Adipose tissue (tissue), 3 donors: ENCODE measurements around the gene TTN. TPM values are rescaled to one million over a fixed set of nuclear protein-coding genes. Genes with fewer than 3 reads are reported as not detected.

ENCODE experiments used
- H3K27ac ChIP-seq: one replicate; pipeline ENCODE4 v1.5.1; 2013; ENCODE audit warnings: low read depth, low read length
- WGBS, 3 donors: extraction: QIAGEN DNeasy Blood & Tissue Kit; methylation state at CpG; one replicate each; pipeline ENCODE4 v1.1.7; 2013; 5-methylcytosine and 5-hydroxymethylcytosine counted together
- polyA plus RNA-seq, 3 donors: library from polyadenylated mRNA; stranded (reverse); fragments of 200-250 nt; gene quantifications; one replicate each; pipeline ENCODE4 v1.2.3, GENCODE V29; 2013
- donor health status: healthy with polysubstance abuse.
- donor health status: Bipolar disorder and iron deficiency.
- donor health status: healthy.

TTN gene
- polyA plus RNA-seq, 3 donors: 0.03 to 1.9 (median 0.18) TPM

DNA sequence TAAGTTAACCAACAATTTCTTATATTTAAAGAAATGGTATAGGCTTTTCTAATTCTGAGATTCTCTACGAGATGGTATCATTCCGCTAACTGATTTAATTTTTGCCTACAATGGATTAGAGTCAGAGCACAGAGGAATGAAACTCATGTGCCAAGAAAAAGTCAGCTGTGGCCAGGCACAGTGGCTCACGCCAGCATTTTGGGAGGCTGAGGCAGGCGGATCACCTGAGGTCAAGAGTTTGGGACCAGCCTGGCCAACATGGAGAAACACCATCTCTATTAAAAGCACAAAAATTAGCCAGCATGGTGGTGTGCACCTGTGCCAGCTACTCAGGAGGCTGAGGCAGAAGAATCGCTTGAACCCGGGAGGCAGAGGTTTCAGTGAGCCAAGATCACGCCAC, 17.0 kb upstream of the TTN start:
- WGBS, 3 donors: 97 to 98% (median 98%) methylated on average over 7 of the region's 7 CpGs
- no peak overlapping the region for H3K27ac ChIP-seq

DNA sequence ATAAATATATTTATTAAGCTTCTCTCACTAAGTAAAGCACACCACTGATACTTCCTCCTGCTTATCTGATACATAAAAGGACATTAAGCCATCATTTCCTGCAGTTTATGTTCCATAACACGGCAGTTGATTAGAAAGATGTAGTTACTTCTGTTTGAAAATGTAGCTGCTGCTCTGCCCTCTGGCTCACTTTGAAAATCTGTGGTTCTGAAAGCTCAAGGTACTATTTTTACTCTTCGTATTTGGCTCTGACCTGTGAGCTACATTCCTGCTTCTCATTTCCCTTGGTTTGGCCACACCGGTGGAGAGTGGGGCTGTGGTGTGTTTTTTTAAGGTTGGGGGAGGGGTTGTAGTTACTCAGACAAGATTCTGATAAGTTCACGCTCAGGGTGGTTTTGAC, 12.8 kb upstream of the TTN start:
- 17 to 43% (median 24%) methylated on average over 4 of the region's 4 CpGs for WGBS, 3 donors
- no peak overlapping the region for H3K27ac ChIP-seq

DNA sequence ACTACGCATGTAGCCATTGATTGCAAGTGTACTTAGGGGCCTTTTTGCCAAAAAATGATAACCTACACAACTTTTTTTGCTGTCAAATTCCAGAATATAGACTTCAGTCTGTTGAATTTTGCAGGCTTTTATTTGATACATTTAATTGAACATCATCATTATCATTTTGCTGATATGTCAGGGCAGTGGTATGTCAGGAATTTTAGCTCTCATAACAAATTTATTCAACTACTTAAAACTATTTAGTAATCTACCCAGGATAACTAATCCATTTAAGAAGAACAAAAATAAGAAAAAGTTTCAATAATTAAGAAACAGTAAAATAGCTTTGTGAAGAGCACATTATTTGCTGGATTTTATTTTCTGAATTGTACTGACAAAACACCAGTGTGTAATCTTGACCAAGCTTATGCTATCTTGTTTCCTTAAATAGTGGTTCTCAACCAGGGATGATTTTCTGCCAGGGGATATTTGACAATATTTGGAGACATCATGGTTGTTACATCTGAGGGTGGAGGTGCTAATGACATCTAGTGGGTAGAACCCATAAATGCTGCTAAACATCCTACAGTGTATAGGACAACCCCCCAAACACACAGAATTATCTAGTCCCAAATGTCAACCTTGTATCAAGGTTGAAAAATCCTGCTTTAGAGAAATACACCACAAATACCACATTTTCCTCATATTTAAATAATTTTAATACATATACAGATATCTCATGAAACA, 12.1 kb upstream of the TTN start:
- WGBS, 3 donors: 73 to 93% (median 84%) methylated on average over 1 of the region's 1 CpG
- H3K27ac ChIP-seq: no peak overlapping the region

- no peak overlapping the region for H3K27ac ChIP-seq
- WGBS, 3 donors: 68 to 81% (median 81%) methylated on average over 2 of the region's 2 CpGs
These were observed 4.7 kb upstream of the TTN start for GRCh38 chr2:178811901-178812300.

DNA sequence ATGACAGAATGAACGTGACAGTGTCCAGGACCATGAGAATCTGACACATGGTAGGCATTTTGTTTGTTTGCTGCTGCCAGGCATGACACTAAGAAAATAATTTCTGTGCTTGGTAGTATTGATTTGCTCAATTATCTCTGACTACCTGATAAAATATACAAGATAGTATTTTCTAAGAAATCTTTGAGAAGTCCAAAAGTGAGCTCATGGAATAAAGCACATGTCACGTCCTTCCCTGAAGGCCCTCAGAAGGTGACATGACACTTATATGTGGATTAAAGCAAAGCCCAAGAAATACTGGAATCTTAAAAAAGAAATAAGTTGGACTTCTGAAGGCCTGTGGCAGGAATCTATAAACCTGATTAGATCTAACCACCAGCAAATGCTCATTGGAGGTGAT, 3.8 kb upstream of the TTN start:
- no peak overlapping the region for H3K27ac ChIP-seq
- WGBS, 3 donors: 45 to 92% (median 88%) methylated on average over 2 of the region's 2 CpGs

DNA sequence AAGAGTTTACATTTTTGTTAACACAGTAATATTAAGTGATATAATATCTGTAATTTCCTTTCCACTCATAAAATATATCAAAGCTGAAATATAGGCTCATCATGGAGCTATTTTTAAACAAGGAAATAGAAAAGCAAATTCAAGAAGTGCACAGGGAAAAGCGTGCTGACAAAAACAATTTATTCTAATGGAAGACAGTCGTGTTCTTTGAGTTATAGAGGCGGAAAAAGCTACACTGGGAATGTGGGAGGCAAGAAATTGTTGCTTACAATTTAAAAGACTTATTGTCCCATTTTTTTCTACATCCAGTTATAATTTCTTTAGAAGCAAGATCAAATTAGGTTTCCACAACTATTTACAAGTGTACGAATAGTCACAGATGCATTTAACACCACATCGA, 3.2 kb upstream of the TTN start:
- 73 to 89% (median 83%) methylated on average over 5 of the region's 5 CpGs for WGBS, 3 donors
- no peak overlapping the region for H3K27ac ChIP-seq

DNA sequence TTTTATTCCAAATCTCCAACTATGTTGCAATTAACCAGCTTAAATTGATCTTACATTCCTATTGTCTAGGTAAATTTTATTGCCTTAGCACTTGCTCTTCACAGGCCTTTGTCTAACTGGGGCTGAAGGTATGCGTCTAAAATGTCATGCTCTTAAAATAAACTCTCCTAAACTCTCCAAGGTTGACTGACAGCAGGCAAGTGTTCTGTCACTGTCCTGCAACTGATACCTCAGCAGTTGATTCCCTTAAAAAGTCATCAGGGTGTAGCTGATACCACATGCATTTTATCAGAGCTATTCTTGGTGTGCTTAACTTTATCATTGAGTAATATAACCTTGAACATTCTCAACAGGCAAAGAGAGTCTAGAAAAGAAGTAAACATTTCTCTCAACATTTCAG, 680 bp downstream of the TTN start:
- no peak overlapping the region for H3K27ac ChIP-seq
- WGBS, 3 donors: 50 to 95% (median 95%) methylated on average over 1 of the region's 1 CpG

DNA sequence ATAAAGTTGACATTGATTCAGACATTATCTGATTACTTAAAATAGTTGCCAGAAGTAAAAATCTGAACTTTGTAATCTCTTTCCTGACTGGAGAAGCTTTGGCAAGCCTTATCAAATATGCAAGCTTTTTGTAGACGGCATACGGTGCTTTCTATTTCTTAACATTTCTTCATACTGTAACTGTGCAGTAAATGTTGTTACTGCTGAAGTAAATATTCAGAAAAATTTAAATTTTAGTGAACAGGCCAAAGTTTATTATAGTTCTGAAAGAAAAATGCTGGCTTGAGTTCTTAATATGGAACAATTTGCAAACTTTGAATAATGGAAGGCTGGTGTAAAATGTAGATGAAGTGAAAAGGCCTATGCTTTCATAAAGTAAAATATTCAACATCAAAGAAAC, 1.8 kb downstream of the TTN start:
- WGBS, 3 donors: 29 to 61% (median 55%) methylated on average over 2 of the region's 2 CpGs
- H3K27ac ChIP-seq: no peak overlapping the region

GRCh38 chr2:178804791-178805190, 2.4 kb downstream of the TTN start:
- 92 to 94% (median 92%) methylated on average over 3 of the region's 3 CpGs for WGBS, 3 donors
- H3K27ac ChIP-seq: no peak overlapping the region

- H3K27ac ChIP-seq: no peak overlapping the region
- 89 to 94% (median 90%) methylated on average over 7 of the region's 7 CpGs for WGBS, 3 donors
These were observed 6.7 kb downstream of the TTN start for GRCh38 chr2:178800510-178800909.

DNA sequence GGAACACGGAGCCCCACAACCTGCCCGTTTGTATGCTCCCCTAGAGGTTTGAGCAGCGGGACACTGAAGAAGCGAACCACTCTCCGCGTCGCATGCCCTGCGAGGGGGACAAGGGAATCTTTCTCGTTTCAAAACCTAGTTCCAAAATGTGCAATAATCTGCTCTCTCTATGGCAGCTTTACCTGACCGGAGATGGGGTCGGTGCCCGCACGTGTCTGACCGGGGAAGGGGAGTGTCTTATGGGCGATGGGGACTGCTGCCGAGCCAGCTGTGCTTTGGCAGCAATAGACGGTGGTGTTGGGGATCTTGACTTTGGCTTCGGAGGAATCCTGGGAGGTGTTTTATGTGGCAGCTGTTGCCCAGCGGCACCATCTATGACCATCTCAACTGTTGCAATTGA, 7.9 kb downstream of the TTN start:
- 95 to 98% (median 96%) methylated on average over 19 of the region's 19 CpGs for WGBS, 3 donors
- no peak overlapping the region for H3K27ac ChIP-seq

DNA sequence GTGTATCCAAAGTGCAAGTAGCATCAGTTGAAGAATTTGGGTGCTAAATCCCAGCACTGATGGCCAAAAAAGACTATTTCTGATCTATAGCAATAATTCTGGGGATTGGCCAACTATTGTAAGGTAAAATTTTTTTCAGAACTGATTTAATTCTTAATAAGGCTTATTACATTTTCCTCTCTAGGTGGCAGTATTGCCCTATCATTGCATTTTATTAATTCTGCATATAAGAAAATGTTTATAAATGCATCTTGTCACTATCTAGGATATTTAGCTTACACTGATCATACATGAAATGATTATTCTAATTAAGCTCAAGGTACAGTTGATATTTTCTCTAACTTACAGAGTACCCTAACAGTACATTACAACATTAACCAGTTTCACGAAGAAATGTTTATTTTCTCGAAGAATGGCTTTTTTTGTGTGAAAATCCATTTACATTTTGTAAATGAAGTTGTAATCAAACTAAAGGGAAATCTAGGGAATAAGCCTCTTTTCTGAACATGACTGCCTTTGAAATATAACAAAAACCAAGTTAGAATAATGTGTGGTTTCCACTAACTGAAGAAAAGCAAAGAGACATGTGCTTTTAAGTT, 11.0 kb downstream of the TTN start:
- 91 to 94% (median 93%) methylated on average over 2 of the region's 2 CpGs for WGBS, 3 donors
- H3K27ac ChIP-seq: no peak overlapping the region

DNA sequence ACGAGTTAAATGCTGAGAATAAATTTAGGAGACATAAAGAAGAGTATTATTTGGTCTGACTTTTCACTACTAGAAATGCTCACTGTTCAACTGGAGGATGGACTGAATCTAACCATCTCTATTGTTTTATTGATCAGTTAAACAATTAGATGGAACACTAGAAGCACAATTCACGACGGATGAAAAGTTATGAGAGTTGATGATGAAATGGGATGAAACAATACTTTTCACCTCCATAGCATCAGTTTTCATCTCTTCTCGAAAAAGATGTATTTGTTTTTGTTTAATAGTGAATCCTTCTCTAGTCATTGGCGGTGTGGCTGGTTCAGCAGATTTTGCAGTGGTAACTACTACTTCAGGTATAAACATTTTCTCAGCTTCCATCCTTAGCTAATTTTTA, 19.3 kb downstream of the TTN start:
- WGBS, 3 donors: 84 to 90% (median 88%) methylated on average over 5 of the region's 5 CpGs
- no peak overlapping the region for H3K27ac ChIP-seq

DNA sequence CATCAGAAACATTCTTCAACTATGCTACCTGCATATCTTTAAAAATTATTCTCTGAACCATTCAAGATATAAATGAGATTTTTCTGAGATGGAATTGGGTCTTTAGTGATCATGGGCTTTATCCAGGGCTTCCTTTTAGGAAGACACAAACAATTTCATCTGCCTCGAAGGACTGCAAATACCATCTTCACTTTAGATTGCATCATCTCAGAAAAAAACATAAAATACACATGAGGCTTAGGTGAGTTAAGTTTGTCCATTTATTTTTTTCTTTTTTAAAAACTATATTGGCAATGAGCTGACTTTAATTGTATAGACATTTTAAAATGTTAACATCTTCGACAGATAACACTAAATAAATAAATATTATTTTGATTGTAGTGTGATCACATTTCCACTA, 20.1 kb downstream of the TTN start:
- H3K27ac ChIP-seq: no peak overlapping the region
- 77 to 79% (median 78%) methylated on average over 2 of the region's 2 CpGs for WGBS, 3 donors

DNA sequence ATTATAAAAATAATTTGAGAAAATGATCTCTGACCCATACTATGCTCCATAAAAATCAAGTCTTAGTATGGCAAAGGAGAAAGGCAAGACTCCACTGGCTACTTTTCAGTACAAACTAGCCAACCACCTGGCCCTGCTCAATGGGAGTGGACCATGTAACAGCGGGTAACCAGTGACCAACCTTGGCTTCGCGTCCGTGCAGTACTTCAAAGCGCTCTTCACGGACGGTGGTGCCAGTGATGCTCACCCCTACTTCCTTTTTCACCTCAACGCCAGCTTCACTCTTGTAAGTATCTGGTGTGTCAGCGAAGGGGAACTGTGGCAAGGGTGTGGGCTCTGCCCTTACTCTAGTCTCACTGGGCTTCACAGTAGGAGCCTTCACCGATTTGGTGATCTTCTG, 23.3 kb downstream of the TTN start:
- 93 to 96% (median 95%) methylated on average over 10 of the region's 10 CpGs for WGBS, 3 donors
- H3K27ac ChIP-seq: no peak overlapping the region

DNA sequence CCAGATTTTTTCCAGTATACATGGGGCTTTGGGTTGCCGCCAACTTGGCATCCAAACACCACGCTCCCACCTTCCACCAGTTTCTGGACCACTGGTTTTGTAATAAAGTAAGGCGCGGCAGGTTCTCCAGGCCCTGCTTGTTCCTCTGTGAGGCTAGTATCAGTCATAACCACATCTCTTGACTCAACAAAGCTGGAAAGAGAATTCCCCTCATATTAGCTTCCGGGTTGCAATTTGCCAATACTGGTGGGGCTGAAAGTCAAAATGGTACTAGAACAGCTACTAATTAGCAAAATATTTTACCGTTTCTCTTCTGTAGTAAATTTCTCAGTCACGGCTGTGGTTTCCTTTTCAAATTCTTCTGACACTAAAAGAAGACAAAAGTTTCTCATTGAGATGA, 25.0 kb downstream of the TTN start:
- WGBS, 3 donors: 88 to 97% (median 91%) methylated on average over 7 of the region's 7 CpGs
- no peak overlapping the region for H3K27ac ChIP-seq

DNA sequence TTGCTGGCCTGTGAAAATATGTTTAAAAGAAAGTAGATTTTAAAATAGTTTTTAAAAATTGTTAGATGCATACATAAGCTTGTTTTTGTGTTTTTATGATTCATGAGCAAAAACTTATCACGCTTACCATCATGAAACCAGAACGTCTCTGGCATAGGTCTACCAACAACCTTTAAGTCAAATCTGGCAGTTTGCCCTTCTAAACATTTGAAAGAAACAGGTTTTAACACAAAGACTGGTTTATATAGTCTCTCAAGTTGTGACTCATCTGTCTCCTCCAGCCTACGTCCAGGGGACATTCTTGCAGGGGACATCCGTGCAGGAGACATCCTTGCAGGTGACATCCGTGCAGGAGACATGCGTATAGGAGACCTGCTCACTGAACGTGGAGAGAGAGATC, 29.6 kb downstream of the TTN start:
- 72 to 76% (median 73%) methylated on average over 7 of the region's 7 CpGs for WGBS, 3 donors
- no peak overlapping the region for H3K27ac ChIP-seq

DNA sequence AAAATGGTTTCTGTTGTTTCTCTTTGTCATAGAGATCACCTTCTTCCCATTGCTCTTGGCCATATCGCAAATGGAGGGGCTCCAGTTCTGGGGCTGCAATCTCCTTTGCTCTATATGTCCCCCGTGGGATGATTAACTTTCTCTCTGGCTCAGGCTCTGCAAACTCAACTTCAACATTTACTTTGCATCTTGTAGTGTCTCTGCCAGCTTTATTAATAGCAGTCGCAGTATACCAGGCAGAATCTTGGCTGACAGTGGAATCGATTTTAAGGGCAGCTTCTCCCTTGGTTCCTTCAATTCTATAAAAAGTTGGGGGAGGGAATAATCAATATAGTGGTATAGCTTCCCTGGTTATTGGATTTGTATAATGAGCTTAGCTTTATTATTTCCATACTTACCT, 30.5 kb downstream of the TTN start:
- no peak overlapping the region for H3K27ac ChIP-seq
- 90 to 96% (median 95%) methylated on average over 4 of the region's 4 CpGs for WGBS, 3 donors

- H3K27ac ChIP-seq: no peak overlapping the region
- WGBS, 3 donors: 93 to 97% (median 97%) methylated on average over 7 of the region's 7 CpGs
These were observed 31.2 kb downstream of the TTN start for GRCh38 chr2:178775975-178776374.

DNA sequence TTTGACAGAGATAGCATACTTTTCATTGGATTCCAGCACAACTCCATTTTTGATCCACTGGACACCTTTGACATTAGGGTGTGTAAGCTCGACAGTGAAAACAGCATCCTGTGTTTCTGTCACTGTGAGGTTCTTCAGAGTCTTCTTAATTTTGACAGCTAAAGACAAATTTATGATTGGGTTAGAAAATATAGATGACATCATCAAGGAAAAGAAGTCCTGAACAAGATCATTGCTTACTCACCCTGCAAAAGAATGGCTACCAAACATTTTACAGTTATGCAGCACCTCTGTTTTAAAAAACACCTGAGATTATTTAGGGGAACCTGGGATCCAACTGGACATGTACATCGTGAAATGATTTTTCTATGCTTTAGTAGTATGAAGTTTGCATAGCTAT, 36.7 kb downstream of the TTN start:
- H3K27ac ChIP-seq: no peak overlapping the region
- WGBS, 3 donors: 82 to 95% (median 85%) methylated on average over 2 of the region's 2 CpGs
